Left ventricle myocardium inferior (tissue), 1 donor: ENCODE results near the gene RPL13A. TPM values are rescaled to one million over a fixed set of nuclear protein-coding genes. Genes with fewer than 3 reads are reported as not detected.

Experiments
- DNase-seq: peaks from one replicate; pipeline ENCODE4 v3.0.0-alpha.2; 2020
- H3K27ac ChIP-seq: fragments of 200-600 bp; replicated peaks from 2 replicates; pipeline ENCODE4 v1.8.0; 2021
- H3K27me3 ChIP-seq: fragments of 200-600 bp; 2 replicates; pipeline ENCODE4 v1.8.0; 2021; ENCODE audit warnings: low read depth
- H3K36me3 ChIP-seq: fragments of 200-600 bp; 2 replicates; pipeline ENCODE4 v1.8.0; 2021
- H3K4me1 ChIP-seq: fragments of 200-600 bp; 2 replicates; pipeline ENCODE4 v1.8.0; 2021
- H3K4me3 ChIP-seq: fragments of 200-600 bp; 2 replicates; pipeline ENCODE4 v1.8.0; 2021; ENCODE audit warnings: mild to moderate bottlenecking, moderate library complexity
- H3K9me3 ChIP-seq: fragments of 200-600 bp; replicated peaks from 2 replicates; pipeline ENCODE4 v1.8.0; 2021
- intact Hi-C: fragments of 100-400 bp; cut with micrococcal nuclease; formaldehyde crosslinking; loops from one replicate; pipeline ENCODE4 v1.11.0; 2022
- total RNA-seq: library from RNA; stranded (reverse); fragmentation: NEBNext Ultra II Directional; extraction: Animal tissue kit (Norgen Biotek cat#: 25700); gene quantifications from one replicate; pipeline ENCODE4 v1.2.1, GENCODE V29; 2021
- TF ChIP-seq, protein P1 (sequence below): fragments of 200-600 bp; IDR thresholded peaks from 2 replicates; pipeline ENCODE4 v1.8.0; 2021; ENCODE audit warnings: antibody characterized with exemption, mild to moderate bottlenecking, borderline replicate concordance
- donor health status: DM: no; HTN: yes; CAD: no; lungs with severe emphysema.

RPL13A gene
- total RNA-seq, 1 donor from 2014 or later = 1,308 TPM

- peak; percentile 98 for DNase-seq
- TF ChIP-seq, protein P1, sequence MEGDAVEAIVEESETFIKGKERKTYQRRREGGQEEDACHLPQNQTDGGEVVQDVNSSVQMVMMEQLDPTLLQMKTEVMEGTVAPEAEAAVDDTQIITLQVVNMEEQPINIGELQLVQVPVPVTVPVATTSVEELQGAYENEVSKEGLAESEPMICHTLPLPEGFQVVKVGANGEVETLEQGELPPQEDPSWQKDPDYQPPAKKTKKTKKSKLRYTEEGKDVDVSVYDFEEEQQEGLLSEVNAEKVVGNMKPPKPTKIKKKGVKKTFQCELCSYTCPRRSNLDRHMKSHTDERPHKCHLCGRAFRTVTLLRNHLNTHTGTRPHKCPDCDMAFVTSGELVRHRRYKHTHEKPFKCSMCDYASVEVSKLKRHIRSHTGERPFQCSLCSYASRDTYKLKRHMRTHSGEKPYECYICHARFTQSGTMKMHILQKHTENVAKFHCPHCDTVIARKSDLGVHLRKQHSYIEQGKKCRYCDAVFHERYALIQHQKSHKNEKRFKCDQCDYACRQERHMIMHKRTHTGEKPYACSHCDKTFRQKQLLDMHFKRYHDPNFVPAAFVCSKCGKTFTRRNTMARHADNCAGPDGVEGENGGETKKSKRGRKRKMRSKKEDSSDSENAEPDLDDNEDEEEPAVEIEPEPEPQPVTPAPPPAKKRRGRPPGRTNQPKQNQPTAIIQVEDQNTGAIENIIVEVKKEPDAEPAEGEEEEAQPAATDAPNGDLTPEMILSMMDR = no peak
- H3K4me1 ChIP-seq = peaks cover 54% of the 10 kb centered on the region
- H3K27ac ChIP-seq = peak within 1 kb of the TSS; percentile 99
- intact Hi-C loops = no loop called here
- H3K9me3 ChIP-seq = no peaks in the 10 kb centered on the region
- H3K36me3 ChIP-seq = peaks cover 11% of the 10 kb centered on the region
- H3K27me3 ChIP-seq = no peaks in the 10 kb centered on the region
- peak within 1 kb of the TSS; percentile 70 for H3K4me3 ChIP-seq
Measured at GRCh38 chr19:49453013-49453756, 34.2 kb upstream of the RPL13A start, which contains the start of gene ALDH16A1. Gene ALDH16A1, plus strand, starts transcription at chr19:49453225. Its CDS starts 107 bp downstream, at chr19:49453332.

DNA sequence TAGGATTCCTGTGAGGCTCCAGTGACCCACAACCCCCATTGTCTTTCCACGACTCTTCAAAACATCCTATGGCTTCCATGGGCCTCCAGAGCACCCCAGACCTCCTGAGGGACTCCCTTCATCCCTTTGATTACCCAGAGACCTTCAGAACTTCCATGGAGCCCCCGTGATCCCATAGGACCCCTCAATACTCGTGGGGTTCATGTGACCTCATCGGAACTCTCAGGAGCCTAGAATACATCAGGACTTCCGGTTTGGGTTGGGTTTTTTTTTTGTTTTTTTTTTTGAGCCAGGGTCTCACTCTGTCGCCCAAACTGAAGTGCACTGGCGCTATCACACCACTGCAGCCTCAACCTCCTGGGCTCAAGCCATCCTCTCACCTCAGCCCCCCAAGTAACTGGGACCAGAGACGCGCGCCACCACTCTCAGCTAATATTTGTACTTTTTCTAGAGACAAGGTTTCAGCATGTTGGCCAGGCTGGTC lies 33.6 kb upstream of the RPL13A start:
- intact Hi-C loops = no loop called here
- peaks cover 7% of the 10 kb centered on the region for H3K36me3 ChIP-seq
- peaks cover 56% of the 10 kb centered on the region for H3K4me1 ChIP-seq
- no peak for DNase-seq
- peak overlapping the region; percentile 70 for H3K4me3 ChIP-seq
- H3K27ac ChIP-seq = peak overlapping the region; percentile 99
- TF ChIP-seq, protein P1 = no peak
- H3K9me3 ChIP-seq = no peaks in the 10 kb centered on the region
- no peaks in the 10 kb centered on the region for H3K27me3 ChIP-seq

- peak overlapping the region; percentile 99 for H3K27ac ChIP-seq
- no peaks in the 10 kb centered on the region for H3K27me3 ChIP-seq
- peaks cover 17% of the 10 kb centered on the region for H3K36me3 ChIP-seq
- DNase-seq = no peak
- TF ChIP-seq, protein P1 = no peak
- peaks cover 56% of the 10 kb centered on the region for H3K4me1 ChIP-seq
- intact Hi-C loops = no loop called here
- H3K9me3 ChIP-seq = no peaks in the 10 kb centered on the region
- H3K4me3 ChIP-seq = no peak overlapping the region
Measured at GRCh38 chr19:49455773-49456172, 31.6 kb upstream of the RPL13A start.

- Histone ChIP-seq H3K9me3 (no peaks in the 10 kb centered on the region), H3K27me3 (no peaks in the 10 kb centered on the region), H3K27ac (peak overlapping the region; percentile 99), H3K36me3 (peaks cover 17% of the 10 kb centered on the region), H3K4me1 (peaks cover 52% of the 10 kb centered on the region), H3K4me3 (no peak overlapping the region)
- no peak for DNase-seq
- TF ChIP-seq, protein P1 = no peak
- intact Hi-C loops = no loop called here
Measured at GRCh38 chr19:49456326-49456725, 31.1 kb upstream of the RPL13A start.

DNA sequence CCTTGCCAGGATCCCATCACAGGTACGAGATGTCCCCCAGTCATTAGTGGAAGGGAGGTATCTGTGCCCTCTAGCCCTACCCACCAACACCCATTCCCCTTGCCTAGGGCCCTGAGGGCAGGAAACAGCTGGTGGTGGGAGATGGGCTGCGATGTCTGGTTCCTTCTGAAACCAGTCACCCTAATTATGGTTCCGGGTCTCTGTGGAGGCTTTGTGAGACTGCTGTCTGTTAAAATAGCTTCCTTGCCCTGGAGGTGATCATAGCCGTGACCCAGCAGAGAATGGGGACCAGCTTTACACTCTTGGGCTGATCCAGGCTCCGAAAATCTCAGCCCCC lies 28.9 kb upstream of the RPL13A start:
- DNase-seq = no peak
- peaks cover 17% of the 10 kb centered on the region for H3K36me3 ChIP-seq
- H3K4me1 ChIP-seq = peaks cover 36% of the 10 kb centered on the region
- peak overlapping the region; percentile 99 for H3K27ac ChIP-seq
- intact Hi-C loops = no loop called here
- no peaks in the 10 kb centered on the region for H3K27me3 ChIP-seq
- no peak overlapping the region for H3K4me3 ChIP-seq
- TF ChIP-seq, protein P1 = no peak
- H3K9me3 ChIP-seq = no peaks in the 10 kb centered on the region
